ENCODE results near the gene ATG7.
A peak's percentile ranks its signal among the peaks of the same experiment; 100 is the strongest.

The ATG7 gene

GRCh38 chr3:11375333-11376088, 103.3 kb downstream of the ATG7 start:
- TF ChIP-seq CTCF (conservative IDR thresholded peaks at IDR 0.05; ENCODE audit: low read depth, low read length), result no peak
- no peak for DNase-seq (ENCODE audit: low read depth)
- H3K4me3 ChIP-seq (ENCODE audit: low read length), result no peak overlapping the region

GRCh38 chr3:11377719-11378118, 105.5 kb downstream of the ATG7 start:
- TF ChIP-seq CTCF (conservative IDR thresholded peaks at IDR 0.05; ENCODE audit: low read depth, low read length), result no peak
- H3K4me3 ChIP-seq (ENCODE audit: low read length), result no peak overlapping the region
- DNase-seq (ENCODE audit: low read depth), result no peak

GRCh38 chr3:11379238-11379823, 107.1 kb downstream of the ATG7 start:
- no peak overlapping the region for H3K4me3 ChIP-seq (ENCODE audit: low read length)
- TF ChIP-seq CTCF (conservative IDR thresholded peaks at IDR 0.05; ENCODE audit: low read depth, low read length), result peak; percentile 52
- no peak for DNase-seq (ENCODE audit: low read depth)

GRCh38 chr3:11379824-11380701, 107.9 kb downstream of the ATG7 start:
- no peak overlapping the region for H3K4me3 ChIP-seq (ENCODE audit: low read length)
- DNase-seq (ENCODE audit: low read depth), result no peak

GRCh38 chr3:11381141-11381540, 108.9 kb downstream of the ATG7 start:
- no peak overlapping the region for H3K4me3 ChIP-seq (ENCODE audit: low read length)
- no peak for DNase-seq (ENCODE audit: low read depth)
- no peak for TF ChIP-seq CTCF (conservative IDR thresholded peaks at IDR 0.05; ENCODE audit: low read depth, low read length)

More at GRCh38 chr3:11379824-11380701, 107.9 kb downstream of the ATG7 start:
- TF ChIP-seq CTCF (conservative IDR thresholded peaks at IDR 0.05; ENCODE audit: low read depth, low read length), result no peak

- H3K4me3 ChIP-seq (ENCODE audit: low read length), result no peak overlapping the region
- DNase-seq (ENCODE audit: low read depth), result no peak
- TF ChIP-seq CTCF (conservative IDR thresholded peaks at IDR 0.05; ENCODE audit: low read depth, low read length), result no peak
Measured at GRCh38 chr3:11381563-11381962, 109.4 kb downstream of the ATG7 start.
